Nucleus accumbens (tissue), 56 donors: ENCODE measurements around the gene LZIC.
"Not testable (repeated sequence)": the region's sequence is repeated elsewhere in the genome, so short reads cannot be mapped to it uniquely, and the experiment has no call there.

Experiments used
- DNase-seq, 56 donors: peaks; one replicate each; lab custom pipeline; 2025; lab: John Stamatoyannopoulos, UW

Gene LZIC

GRCh38 chr1:9942939-9943788 lies at the start of gene LZIC, which contains the start of gene NMNAT1:
Gene LZIC, minus strand, starts transcription at chr1:9943391. Its CDS starts 6,772 bp downstream, at chr1:9936619.
Gene NMNAT1, plus strand, starts transcription at chr1:9943475. Its CDS starts 28,599 bp downstream, at chr1:9972074.
- DNase-seq = peak; percentile 34 to 96 (median 88)

- no peak for DNase-seq
Measured at GRCh38 chr1:9992910-9993309, 49.7 kb upstream of the LZIC start.

- DNase-seq = no peak
Measured at GRCh38 chr1:9990944-9991343, 47.8 kb upstream of the LZIC start.

GRCh38 chr1:9989773-9990172 lies 46.6 kb upstream of the LZIC start:
- no peak for DNase-seq

GRCh38 chr1:9985001-9985400 lies 41.8 kb upstream of the LZIC start:
- peak in 1 of 56 donors; percentile 9 for DNase-seq

GRCh38 chr1:9984253-9984652 lies 41.1 kb upstream of the LZIC start:
- DNase-seq = peak in 14 of 56 donors; percentile 2 to 49 (median 8)

- no peak for DNase-seq
Measured at GRCh38 chr1:9960706-9961562, 17.7 kb upstream of the LZIC start.

- no peak for DNase-seq
Measured at GRCh38 chr1:9960011-9960410, 16.8 kb upstream of the LZIC start.

GRCh38 chr1:9957726-9958125 lies 14.5 kb upstream of the LZIC start:
- no peak for DNase-seq

- no peak for DNase-seq
Measured at GRCh38 chr1:9946315-9946714, 3.1 kb upstream of the LZIC start.

GRCh38 chr1:9942399-9942938 lies 722 bp downstream of the LZIC start:
- peak in 4 of 56 donors; percentile 2 to 34 (median 24) for DNase-seq

- DNase-seq = peak in 47 of 56 donors; percentile 10 to 79 (median 56)
Measured at GRCh38 chr1:9929431-9930385, 13.5 kb downstream of the LZIC start.

- DNase-seq = no peak
Measured at GRCh38 chr1:9927259-9927658, 15.9 kb downstream of the LZIC start.

- DNase-seq = no peak
Measured at GRCh38 chr1:9922342-9922741, 20.8 kb downstream of the LZIC start.

GRCh38 chr1:9920606-9921005 lies 22.6 kb downstream of the LZIC start:
- no peak for DNase-seq

GRCh38 chr1:9917901-9918300 lies 25.3 kb downstream of the LZIC start:
- DNase-seq = no peak

- DNase-seq = not testable (repeated sequence)
Measured at GRCh38 chr1:9917495-9917894, 25.7 kb downstream of the LZIC start.

GRCh38 chr1:9916452-9916851 lies 26.7 kb downstream of the LZIC start:
- no peak for DNase-seq

- peak in 3 of 56 donors; percentile 4 to 19 (median 16) for DNase-seq
Measured at GRCh38 chr1:9914610-9914937, 28.6 kb downstream of the LZIC start.
